GM18873 (cell line): ENCODE data around the gene RUNX1.

Source experiments
- ATAC-seq: cut with Tn5 transposase; IDR thresholded peaks from one replicate; pipeline ENCODE4 v1.9.1; 2021; ENCODE audit warnings: mild to moderate bottlenecking, moderate library complexity, moderate number of reproducible peaks; ENCODE audit not compliant: unreplicated experiment, low FRiP score

Gene RUNX1

DNA sequence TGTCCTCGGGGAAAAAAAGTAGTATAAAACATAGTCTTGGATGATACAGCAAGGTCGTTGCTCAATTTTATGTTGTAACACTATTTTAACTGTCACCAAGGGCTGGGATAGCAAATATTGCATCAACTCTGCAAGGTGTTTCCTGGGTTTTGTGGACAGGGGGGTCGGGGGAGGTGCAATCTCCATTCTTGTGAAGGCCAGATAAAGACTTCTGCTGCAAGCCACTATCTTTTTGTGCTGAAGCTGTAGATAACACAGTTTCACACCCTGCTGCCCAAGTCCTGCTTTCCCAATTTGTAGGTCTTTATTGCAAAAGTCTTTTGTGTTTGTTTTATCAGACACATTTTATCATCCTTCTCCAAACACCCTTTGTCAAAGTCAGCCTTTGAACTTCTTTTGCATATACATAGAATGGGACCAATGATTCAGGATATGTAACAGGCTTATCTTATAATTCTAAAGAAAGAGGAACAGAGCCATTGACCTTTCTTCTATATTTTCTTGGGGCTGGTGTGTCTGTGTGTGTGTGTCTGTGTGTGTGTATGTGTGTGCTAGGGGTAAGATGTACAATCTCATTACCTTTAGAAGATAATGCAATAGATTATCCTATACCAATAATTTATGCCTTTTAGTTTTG is 140.6 kb downstream of the RUNX1 start:
- no peak for ATAC-seq

DNA sequence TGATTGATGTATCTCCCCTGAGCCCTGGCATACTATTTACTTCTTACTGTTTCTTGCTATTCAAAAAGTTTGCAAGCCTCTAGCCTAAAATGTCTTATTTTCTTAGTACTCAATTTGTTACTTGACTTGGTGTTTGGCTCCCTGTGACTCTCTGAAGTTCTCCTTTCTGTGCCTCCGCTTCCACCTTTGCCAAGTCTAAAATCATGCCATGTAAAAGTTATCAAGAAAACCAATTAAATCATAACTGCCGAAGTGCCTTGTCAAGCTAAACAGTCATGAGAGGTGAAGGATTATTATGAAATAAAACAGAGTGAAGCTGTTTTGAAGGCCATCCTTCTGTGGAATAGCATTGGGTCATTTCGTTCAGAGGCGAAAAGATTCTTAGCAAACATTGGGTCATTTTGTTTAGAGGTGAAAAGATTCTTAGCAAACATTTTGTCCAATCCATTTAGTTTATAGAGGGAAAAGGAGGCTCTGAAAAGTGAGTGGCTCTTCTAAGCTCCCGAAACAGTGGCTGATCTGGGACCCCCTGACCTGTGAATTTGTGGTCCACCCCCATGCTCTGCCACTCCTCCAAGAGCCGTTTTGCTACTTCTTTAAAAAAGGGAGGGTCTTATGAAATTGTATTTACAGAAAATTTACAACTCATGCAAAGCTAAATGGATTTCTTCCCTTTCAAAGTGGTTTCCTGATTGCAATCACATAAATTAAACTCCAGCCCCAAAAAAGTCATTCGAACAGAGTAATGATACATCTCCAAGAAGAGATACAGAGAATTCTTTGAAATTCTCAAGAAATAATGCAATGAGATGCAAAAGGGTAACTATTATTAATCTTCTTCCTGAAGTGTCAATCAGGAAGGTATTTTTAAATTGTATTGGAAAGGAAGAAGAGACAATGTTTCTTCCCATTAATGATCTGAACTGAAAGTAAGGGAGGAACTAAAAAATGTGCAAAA is 141.4 kb downstream of the RUNX1 start:
- no peak for ATAC-seq

DNA sequence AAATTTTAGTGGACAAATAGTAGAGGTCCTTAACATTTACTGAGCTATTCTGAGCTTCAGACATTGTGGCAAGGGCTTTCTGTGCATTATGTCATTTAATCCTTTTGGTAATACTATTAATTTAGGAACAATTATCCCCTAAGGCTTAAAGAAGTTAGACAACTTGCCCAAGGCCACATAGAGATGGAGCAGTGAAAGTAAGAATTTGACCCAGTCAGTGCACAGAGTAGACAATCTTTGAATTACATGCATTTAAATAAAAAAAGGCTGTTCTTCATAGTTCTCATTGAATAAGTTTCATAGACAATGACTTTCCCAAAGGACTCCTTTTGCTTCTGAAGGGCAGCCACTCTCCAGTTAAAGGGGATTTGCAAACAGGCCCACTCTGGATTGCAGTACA is 142.7 kb downstream of the RUNX1 start:
- ATAC-seq, result no peak

DNA sequence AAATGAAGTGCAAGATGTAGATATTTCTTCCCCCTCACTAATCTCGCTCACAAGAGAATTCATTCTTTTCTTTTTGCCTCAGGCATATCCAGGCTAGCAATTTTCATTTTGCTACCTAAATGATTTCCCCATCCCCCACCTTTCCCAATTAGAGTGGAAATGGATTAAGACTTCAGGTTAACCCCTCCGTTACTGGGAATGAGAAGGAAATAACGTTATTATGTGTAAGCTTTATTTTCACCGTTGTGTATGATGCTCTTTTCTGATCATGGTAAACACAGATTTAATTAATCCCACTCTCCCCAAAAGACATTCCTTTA is 143.9 kb downstream of the RUNX1 start:
- no peak for ATAC-seq

DNA sequence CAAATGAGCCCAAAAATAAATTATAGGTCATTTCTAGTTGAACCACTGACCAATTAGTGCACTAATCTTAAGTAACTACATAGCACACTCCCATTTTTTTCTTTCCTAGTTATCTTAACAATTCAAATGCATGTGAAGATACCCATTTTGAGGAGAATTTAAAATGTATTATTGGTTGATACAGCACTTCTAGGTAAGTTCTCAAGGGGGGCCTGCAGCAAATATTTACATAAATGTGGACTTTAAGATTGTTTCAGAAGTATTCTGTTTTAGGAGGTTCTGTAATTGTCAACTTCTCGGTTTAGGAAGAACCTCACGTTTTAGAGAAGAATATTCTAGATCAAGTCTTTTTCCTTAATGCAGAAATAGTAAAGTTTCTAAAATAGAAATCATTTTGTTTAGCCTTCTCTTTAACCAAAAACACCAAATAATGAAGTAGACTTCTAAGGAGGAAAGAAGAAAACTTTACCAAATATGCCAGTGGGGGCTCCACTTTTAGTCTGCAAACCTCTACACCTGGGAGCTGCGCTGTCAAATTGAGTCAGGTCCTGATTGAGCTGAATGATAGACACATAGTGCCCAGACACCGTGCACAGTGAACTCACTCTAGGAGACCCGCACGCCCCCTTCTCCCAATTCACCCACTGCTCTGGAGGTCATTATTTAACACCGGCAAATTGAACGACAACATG is 144.4 kb downstream of the RUNX1 start:
- ATAC-seq, result no peak

DNA sequence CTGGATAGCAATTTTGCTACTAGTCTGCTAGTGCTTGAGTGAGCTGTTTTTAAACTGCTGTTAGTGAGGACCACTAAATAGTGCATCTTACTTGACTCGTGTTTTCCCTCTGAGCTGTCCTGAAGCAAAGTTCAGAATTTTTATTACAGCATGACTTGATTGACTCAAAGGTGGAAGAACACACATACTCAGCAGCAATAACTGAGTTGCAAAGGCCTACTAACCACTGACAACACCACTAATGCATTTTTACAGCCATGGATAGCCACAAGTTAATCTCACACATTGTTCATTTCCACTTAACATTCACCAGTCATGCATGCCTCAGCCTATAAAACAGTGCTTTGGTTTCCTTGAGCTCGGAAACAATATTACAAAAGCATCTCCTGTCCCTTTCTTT is 148.7 kb downstream of the RUNX1 start:
- ATAC-seq, result no peak

DNA sequence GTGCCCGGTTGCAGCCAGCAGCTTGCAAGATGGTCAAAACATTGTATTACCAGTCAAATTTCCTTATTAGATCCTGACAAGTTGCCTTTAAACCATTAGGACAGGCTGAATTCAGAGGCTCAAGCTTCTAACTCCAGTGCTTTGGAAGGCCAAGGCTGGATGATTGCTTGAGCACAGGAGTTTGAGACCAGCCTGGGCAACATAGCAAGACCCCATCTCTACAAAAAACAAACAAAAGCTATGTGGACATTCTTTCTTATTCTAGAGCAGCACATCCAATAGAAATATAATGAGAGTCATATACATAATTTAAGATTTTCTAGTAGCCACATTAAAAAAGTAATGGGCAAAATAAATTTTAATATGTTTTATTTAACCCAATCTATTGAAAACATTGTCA is 149.3 kb downstream of the RUNX1 start:
- ATAC-seq, result no peak

DNA sequence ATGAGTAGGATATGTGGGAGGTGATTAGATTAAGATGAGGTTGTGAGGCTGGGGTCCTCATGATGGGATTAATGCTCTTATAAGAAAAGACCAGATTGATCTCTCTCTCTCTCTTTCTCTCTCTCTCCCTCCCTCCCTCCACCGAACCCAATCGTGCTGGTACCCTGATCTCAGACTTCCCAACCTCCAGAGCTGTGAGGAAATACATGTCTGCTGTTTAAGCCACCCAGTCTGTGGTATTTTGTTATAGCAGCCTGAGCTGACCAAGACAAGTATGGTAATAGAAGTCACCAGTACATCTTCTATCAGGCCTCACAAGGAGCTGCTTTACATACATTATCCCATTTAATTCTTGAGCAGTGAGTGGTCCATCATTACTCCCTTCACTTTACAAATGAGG is 149.8 kb downstream of the RUNX1 start:
- ATAC-seq, result no peak

DNA sequence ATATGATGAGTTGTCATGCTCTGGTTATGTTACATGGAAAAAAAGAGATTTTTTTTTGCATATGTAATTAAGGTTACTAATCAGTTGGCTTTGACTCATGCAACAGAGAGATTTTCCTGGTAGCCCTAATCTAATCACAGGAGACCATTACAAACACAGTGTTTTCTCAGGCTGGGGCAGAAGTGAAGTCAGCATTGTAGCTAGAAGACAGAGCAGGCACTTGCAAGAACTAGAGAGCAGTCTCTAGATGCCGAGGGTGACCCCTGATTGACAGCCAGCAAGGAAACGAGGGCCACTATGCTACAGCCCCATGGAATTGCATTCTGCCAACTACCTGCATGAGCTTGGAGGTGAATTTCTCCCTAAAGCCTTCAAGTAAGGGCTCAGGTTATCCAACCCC is 151.3 kb downstream of the RUNX1 start:
- ATAC-seq, result no peak

DNA sequence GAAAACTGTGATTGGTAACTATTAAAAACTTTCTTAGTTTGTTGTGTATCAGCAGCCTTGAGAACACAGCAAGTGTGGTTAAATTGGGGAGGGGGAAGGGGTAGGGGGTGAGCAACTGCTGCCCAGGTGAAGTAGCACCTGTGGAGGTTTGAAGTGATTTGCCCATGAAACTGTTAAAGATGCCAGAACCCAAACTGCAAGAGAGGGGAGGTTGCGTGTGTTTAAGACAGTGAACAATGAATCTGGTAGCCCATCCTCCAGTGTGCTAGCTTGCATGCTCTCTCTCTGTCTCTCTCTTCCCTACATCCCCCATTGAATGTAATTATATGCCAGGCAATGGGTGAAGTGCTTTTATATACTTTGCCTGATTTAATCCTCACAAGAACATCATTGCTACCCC is 154.7 kb downstream of the RUNX1 start:
- ATAC-seq, result no peak

DNA sequence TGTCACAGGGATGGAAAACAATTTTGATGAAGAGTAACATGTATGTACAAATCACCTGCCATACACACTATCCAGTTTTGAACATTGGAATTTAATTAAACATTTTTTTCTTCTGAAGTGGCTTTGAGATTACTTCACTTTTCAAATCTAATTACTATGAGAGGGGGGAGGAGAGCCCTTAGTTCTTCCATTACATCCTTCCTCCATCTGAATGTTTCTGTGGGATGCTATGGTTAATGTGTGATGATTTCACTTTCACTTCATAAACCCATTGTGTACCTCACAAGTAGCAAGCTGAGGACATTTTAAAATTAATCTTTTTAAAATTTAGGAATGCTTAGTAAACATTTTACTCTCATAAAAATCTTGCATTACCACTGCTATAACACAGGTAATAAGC is 156.9 kb downstream of the RUNX1 start:
- no peak for ATAC-seq

DNA sequence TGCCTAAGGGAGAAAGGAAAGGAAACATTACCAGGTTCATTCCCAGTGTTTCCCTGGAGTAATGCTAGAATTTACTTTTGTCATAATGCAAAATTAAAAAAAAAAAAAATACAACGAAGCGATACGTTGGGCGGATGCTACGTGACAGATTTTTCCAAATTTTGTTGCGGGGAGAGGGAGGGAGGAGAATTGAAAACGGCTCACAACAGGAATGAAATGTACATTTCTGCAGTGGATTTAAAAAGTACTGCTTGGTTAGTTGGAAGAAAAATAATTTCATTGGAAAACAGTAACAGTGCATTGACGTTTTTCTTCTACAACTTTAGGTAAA is 157.5 kb downstream of the RUNX1 start:
- no peak for ATAC-seq

DNA sequence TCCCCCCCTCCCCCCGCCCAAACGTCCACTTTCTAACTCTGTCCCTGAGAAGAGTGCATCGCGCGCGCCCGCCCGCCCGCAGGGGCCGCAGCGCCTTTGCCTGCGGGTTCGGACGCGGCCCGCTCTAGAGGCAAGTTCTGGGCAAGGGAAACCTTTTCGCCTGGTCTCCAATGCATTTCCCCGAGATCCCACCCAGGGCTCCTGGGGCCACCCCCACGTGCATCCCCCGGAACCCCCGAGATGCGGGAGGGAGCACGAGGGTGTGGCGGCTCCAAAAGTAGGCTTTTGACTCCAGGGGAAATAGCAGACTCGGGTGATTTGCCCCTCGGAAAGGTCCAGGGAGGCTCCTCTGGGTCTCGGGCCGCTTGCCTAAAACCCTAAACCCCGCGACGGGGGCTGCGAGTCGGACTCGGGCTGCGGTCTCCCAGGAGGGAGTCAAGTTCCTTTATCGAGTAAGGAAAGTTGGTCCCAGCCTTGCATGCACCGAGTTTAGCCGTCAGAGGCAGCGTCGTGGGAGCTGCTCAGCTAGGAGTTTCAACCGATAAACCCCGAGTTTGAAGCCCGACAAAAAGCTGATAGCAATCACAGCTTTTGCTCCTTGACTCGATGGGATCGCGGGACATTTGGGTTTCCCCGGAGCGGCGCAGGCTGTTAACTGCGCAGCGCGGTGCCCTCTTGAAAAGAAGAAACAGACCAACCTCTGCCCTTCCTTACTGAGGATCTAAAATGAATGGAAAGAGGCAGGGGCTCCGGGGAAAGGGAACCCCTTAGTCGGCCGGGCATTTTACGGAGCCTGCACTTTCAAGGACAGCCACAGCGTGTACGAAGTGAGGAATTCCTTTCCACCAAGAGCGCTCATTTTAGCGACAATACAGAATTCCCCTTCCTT is 158.1 kb downstream of the RUNX1 start:
- no peak for ATAC-seq

DNA sequence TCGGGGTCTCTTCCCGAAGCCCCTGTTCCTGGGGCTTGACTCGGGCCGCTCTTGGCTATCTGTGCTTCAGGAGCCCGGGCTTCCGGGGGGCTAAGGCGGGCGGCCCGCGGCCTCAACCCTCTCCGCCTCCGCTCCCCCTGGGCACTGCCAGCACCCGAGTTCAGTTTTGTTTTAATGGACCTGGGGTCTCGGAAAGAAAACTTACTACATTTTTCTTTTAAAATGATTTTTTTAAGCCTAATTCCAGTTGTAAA is 158.7 kb downstream of the RUNX1 start:
- no peak for ATAC-seq

DNA sequence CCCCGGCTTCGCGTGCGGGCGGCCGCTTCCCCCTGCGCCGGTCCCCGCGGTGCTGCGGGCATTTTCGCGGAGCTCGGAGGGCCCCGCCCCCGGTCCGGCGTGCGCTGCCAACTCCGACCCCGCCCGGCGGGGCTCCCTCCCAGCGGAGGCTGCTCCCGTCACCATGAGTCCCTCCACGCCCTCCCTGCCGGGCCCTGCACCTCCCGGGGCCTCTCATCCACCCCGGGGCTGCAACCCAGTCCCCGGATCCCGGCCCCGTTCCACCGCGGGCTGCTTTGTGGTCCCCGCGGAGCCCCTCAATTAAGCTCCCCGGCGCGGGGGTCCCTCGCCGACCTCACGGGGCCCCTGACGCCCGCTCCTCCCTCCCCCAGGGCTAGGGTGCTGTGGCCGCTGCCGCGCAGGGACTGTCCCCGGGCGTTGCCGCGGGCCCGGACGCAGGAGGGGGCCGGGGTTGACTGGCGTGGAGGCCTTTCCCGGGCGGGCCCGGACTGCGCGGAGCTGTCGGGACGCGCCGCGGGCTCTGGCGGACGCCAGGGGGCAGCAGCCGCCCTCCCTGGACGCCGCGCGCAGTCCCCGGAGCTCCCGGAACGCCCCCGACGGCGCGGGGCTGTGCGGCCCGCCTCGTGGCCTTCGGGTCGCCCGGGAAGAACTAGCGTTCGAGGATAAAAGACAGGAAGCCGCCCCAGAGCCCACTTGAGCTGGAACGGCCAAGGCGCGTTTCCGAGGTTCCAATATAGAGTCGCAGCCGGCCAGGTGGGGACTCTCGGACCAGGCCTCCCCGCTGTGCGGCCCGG is 159.2 kb downstream of the RUNX1 start:
- peak; percentile 26 for ATAC-seq

DNA sequence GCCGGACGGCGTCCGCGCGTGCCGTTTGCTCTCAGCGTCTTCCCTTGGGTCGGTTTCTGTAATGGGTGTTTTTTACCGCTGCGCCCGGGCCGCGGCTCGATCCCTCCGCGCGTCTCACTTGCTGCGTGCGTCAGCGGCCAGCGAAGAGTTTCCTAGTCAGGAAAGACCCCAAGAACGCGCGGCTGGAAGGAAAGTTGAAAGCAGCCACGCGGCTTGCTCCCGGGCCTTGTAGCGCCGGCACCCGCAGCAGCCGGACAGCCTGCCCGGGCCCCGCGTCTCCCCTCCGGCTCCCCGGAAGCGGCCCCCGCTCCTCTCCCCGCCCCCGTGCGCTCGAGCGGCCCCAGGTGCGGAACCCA is 159.8 kb downstream of the RUNX1 start:
- peak; percentile 7 for ATAC-seq

DNA sequence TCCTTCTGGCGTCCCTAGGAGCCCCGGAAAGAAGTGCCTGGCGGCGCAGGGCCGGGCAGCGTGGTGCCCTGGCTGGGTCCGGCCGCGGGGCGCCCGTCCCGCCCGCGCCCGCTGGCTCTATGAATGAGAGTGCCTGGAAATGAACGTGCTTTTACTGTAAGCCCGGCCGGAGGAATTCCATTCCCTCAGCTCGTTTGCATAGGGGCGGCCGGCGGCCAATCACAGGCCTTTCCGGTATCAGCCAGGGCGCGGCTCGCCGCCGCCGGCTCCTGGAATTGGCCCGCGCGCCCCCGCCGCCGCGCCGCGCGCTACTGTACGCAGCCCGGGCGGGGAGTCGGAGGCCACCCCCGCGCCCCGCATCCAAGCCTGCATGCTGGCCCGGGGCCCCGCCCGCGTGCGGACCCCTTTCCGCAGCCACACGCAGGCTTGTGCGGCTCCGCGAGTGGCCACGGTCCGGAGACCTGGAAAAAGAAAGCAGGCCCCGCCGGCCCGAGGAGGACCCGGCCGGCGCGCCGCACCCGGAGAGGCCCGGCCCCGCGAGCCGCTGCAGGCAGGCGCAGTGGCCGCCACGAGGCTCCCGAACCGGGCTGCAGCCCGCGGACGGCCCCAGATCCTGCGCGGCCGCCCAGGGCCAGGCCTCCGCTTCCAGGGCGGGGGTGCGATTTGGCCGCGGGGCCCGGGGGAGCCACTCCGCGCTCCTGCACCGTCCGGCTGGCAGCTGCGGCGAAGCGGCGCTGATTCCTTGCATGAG is 160.4 kb downstream of the RUNX1 start:
- ATAC-seq, result peak; percentile 48

DNA sequence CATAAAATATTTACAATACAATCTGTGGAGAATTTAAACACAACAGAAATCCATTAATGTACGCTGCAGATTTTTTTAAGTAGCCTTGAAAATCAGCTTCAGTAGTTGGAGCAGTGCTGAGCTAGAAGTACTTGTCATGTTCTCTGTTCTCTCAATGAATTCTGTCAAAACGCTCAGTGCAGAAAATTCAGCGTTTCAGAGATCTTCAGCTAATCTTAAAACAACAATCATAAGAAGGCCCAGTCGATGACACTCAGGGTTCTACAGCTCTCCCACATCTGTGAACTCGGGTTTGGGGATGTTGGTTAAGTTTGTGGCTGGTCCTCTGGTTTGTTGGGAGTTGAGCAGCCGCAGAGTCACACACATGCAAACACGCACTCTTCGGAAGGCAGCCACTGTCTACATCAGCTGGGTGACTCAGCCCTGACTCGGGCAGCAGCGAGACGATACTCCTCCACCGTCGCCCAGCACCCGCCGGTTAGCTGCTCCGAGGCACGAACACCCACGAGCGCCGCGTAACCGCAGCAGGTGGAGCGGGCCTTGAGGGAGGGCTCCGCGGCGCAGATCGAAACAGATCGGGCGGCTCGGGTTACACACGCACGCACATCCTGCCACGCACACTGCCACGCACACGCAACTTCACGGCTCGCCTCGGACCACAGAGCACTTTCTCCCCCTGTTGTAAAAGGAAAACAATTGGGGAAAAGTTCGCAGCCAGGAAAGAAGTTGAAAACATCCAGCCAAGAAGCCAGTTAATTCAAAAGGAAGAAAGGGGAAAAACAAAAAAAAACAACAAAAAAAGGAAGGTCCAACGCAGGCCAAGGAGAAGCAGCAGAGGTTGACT is 161.2 kb downstream of the RUNX1 start:
- no peak for ATAC-seq

DNA sequence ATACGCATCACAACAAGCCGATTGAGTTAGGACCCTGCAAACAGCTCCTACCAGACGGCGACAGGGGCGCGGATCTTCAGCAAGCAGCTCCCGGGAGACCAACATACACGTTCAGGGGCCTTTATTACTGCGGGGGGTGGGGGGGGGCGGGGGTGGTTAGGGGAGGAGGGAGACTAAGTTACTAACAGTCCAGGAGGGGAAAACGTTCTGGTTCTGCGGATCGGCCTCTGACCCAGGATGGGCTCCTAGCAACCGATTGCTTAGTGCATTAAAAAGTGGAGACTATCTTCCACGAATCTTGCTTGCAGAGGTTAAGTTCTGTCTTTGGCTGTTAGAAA is 162.0 kb downstream of the RUNX1 start:
- ATAC-seq, result no peak
